Breast epithelium (tissue), 4 donors: ENCODE measurements around the gene PRR3. TPM values are rescaled to one million over a fixed set of nuclear protein-coding genes. Genes with fewer than 3 reads are reported as not detected.
A peak's percentile ranks its signal among the peaks of the same experiment; 100 is the strongest.

ENCODE experiments used
- DNase-seq, 2 donors: peaks; one replicate each; pipeline ENCODE4 v3.0.0-alpha.2; 2019; ENCODE audit warnings: low spot score in 2 of 2
- H3K27ac ChIP-seq, 2 donors: fragments of 200-600 bp; sonication (generic) in 1 of 2; one replicate each; pipeline ENCODE4 v1.5.1; 2016 to 2019; ENCODE audit warnings: mild to moderate bottlenecking in 1 of 2
- H3K27me3 ChIP-seq, 2 donors: fragments of 200-600 bp; sonication (generic) in 1 of 2; one replicate each; pipeline versions ENCODE4 v1.5.1 to v1.6.0; 2017 to 2019; ENCODE audit warnings: control low read depth in 1 of 2, mild to moderate bottlenecking in 1 of 2
- H3K36me3 ChIP-seq: fragments of 200-600 bp; one replicate; pipeline ENCODE4 v1.5.1; 2019
- H3K4me1 ChIP-seq, 2 donors: fragments of 200-600 bp; sonication (generic); one replicate each; pipeline ENCODE4 v1.5.1; 2016 to 2019; ENCODE audit warnings: control low read depth in 1 of 2
- H3K4me3 ChIP-seq, 3 donors: fragments of 200-600 bp; sonication (generic); 1 replicate in 2 of 3; 2 replicates in 1 of 3; pipeline ENCODE4 v1.5.1; 2016 to 2019; ENCODE audit warnings: mild to moderate bottlenecking in 3 of 3, moderate library complexity in 2 of 3
- H3K9me3 ChIP-seq, 2 donors: fragments of 200-600 bp; sonication (generic) in 1 of 2; one replicate each; pipeline ENCODE4 v1.5.1; 2016 to 2019; ENCODE audit warnings: control low read depth in 1 of 2
- CTCF ChIP-seq, 3 donors: fragments of 450-650 bp; IDR thresholded peaks; one replicate each; pipeline ENCODE4 v1.5.1; 2016 to 2017; ENCODE audit warnings: antibody characterized with exemption in 3 of 3, mild to moderate bottlenecking in 3 of 3, moderate library complexity in 3 of 3
- POLR2A ChIP-seq: fragments of 450-650 bp; IDR thresholded peaks from one replicate; pipeline ENCODE4 v1.6.1; 2016; ENCODE audit warnings: antibody characterized with exemption, mild to moderate bottlenecking, moderate library complexity
- POLR2AphosphoS5 ChIP-seq, 3 donors: sonication (generic); formaldehyde crosslinking; IDR thresholded peaks; one replicate each; pipeline ENCODE4 v1.6.1; 2017; ENCODE audit warnings: antibody characterized with exemption in 3 of 3
- intact Hi-C: fragments of 100-400 bp; cut with DNase I; formaldehyde crosslinking; loops from one replicate; pipeline ENCODE4 v1.15.1; 2023; ENCODE audit warnings: low total_unique reads
- total RNA-seq, 3 donors: library from RNA; depleted of rRNA; stranded (reverse); fragments of >200 nt; gene quantifications; one replicate each; pipeline ENCODE4 v1.1.0, GENCODE V29; 2016

The PRR3 gene
- total RNA-seq, 3 donors from 2014 or later, result 9.0 to 28.4 (median 12.1) TPM

GRCh38 chr6:30570740-30571074, 13.6 kb downstream of the PRR3 start:
- TF ChIP-seq POLR2A (no peak), POLR2AphosphoS5 (IDR thresholded peaks at IDR 0.05) (no peak), CTCF (IDR thresholded peaks at IDR 0.05) (no peak)
- H3K36me3 ChIP-seq, result no peaks in the 10 kb centered on the region
- intact Hi-C loops, result no loop called here
- DNase-seq, result peak in 1 of 2 donors; percentile 56
- H3K9me3 ChIP-seq, result no peaks in the 10 kb centered on the region
- no peaks in the 10 kb centered on the region for H3K27me3 ChIP-seq
- peak overlapping the region; percentile 61 to 84 (median 74) for H3K4me3 ChIP-seq
- peak overlapping the region; percentile 91 to 94 for H3K27ac ChIP-seq
- H3K4me1 ChIP-seq, result peaks cover 3 to 6% of the 10 kb centered on the region in 2 donors

GRCh38 chr6:30571075-30571761, 14.1 kb downstream of the PRR3 start, which contains the start of gene ABCF1:
TSS of gene ABCF1 (plus strand) at chr6:30571442. CDS start at chr6:30571488, 46 bp downstream.
- H3K27ac ChIP-seq, result peak within 1 kb of the TSS; percentile 91 to 94
- intact Hi-C loops, result no loop called here
- DNase-seq, result peak; percentile 97 to 99
- peaks cover 3 to 6% of the 10 kb centered on the region in 2 donors for H3K4me1 ChIP-seq
- H3K27me3 ChIP-seq, result no peaks in the 10 kb centered on the region
- peak within 1 kb of the TSS; percentile 61 to 84 (median 74) for H3K4me3 ChIP-seq
- TF ChIP-seq CTCF (IDR thresholded peaks at IDR 0.05), result peak in 1 of 3 donors; percentile 20
- TF ChIP-seq POLR2A, result peak; percentile 79
- peak; percentile 97 for TF ChIP-seq POLR2AphosphoS5 (IDR thresholded peaks at IDR 0.05)
- no peaks in the 10 kb centered on the region for H3K36me3 ChIP-seq
- H3K9me3 ChIP-seq, result no peaks in the 10 kb centered on the region

GRCh38 chr6:30571762-30572082, 14.6 kb downstream of the PRR3 start:
- Histone ChIP-seq H3K27ac (peak overlapping the region; percentile 91 to 94), H3K27me3 (no peaks in the 10 kb centered on the region), H3K9me3 (no peaks in the 10 kb centered on the region), H3K36me3 (no peaks in the 10 kb centered on the region), H3K4me3 (peak overlapping the region; percentile 61 to 84 (median 74)), H3K4me1 (peaks cover 3 to 6% of the 10 kb centered on the region in 2 donors)
- intact Hi-C loops, result no loop called here
- TF ChIP-seq CTCF (IDR thresholded peaks at IDR 0.05) (no peak), POLR2A (no peak), POLR2AphosphoS5 (IDR thresholded peaks at IDR 0.05) (no peak)
- DNase-seq, result no peak

- no peaks in the 10 kb centered on the region for H3K27me3 ChIP-seq
- H3K9me3 ChIP-seq, result no peaks in the 10 kb centered on the region
- peak overlapping the region; percentile 91 to 94 for H3K27ac ChIP-seq
- no peak for DNase-seq
- H3K36me3 ChIP-seq, result no peaks in the 10 kb centered on the region
- H3K4me3 ChIP-seq, result peak overlapping the region; percentile 61 to 84 (median 74)
- TF ChIP-seq POLR2AphosphoS5 (IDR thresholded peaks at IDR 0.05) (no peak), CTCF (IDR thresholded peaks at IDR 0.05) (no peak), POLR2A (no peak)
- H3K4me1 ChIP-seq, result peaks cover 3 to 6% of the 10 kb centered on the region in 2 donors
- intact Hi-C loops, result no loop called here
Measured at GRCh38 chr6:30572148-30572547, 15.1 kb downstream of the PRR3 start.

- Histone ChIP-seq H3K9me3 (no peaks in the 10 kb centered on the region), H3K27me3 (no peaks in the 10 kb centered on the region), H3K27ac (peak overlapping the region in 1 of 2 donors; percentile 91), H3K4me3 (no peak overlapping the region), H3K4me1 (peaks cover 3 to 6% of the 10 kb centered on the region in 2 donors), H3K36me3 (no peaks in the 10 kb centered on the region)
- DNase-seq, result no peak
- intact Hi-C loops, result no loop called here
- TF ChIP-seq POLR2AphosphoS5 (IDR thresholded peaks at IDR 0.05) (no peak), CTCF (IDR thresholded peaks at IDR 0.05) (no peak), POLR2A (no peak)
Measured at GRCh38 chr6:30573113-30573512, 16.0 kb downstream of the PRR3 start.
